Activated effector memory CD4-positive, alpha-beta T cell treated with anti-CD3 and anti-CD28 coated beads, Interleukin-2, amount 50 U/mL, for 16 hours (primary cell): ENCODE results near the gene ATG4C.

Source experiments
- DNase-seq: peaks from one replicate; pipeline ENCODE4 v3.0.0-alpha.2; 2020

The ATG4C gene

DNA sequence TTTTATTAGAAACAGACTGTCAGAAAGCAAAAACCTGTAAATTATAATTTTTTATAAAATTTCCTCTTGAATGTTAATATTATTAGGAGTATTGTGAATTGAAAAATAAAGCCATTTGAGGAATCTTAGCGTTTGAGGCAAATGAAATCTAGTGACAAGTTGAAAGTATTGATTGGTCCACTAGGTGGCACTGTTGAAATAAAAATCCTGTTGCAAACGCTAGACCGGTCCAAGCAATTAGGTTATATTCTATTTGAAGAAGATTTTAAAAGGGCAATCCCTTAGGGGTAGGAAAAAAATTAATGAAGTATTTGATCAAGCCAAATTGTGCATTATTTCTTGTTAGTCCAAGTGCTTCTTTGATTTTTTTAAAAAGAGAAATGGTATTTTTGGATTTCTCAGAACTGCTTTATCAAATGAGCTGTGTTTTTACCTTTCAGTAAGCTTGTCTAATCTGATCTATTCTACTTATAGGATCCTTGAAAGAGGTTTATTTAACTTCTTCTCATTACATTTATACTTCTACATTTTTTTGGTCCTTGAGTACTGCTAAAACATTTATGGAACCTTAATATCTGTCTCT is 57.7 kb downstream of the ATG4C start:
- DNase-seq = no peak

DNA sequence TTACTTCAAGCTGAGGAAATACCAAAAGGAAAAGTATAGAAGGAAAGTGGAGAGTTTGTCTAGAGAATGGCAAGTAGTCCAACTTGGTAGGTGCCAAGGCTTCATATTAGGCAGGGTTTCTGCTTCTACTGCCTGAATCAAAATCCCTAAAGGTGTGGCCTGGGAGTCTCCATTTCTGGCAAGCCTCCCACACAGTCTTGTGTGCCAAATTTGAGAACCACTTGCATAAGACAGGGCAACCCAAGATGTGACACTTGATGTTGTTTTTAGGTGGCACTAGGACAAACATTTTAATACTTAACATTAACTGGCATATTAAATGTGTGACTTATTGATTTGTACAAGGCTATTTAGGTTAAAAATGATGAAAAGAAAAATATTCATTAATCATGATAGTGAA is 60.1 kb downstream of the ATG4C start:
- no peak for DNase-seq

GRCh38 chr1:62849031-62849430 is 65.1 kb downstream of the ATG4C start:
- DNase-seq = no peak

GRCh38 chr1:62852253-62852652 is 68.3 kb downstream of the ATG4C start:
- DNase-seq = no peak

DNA sequence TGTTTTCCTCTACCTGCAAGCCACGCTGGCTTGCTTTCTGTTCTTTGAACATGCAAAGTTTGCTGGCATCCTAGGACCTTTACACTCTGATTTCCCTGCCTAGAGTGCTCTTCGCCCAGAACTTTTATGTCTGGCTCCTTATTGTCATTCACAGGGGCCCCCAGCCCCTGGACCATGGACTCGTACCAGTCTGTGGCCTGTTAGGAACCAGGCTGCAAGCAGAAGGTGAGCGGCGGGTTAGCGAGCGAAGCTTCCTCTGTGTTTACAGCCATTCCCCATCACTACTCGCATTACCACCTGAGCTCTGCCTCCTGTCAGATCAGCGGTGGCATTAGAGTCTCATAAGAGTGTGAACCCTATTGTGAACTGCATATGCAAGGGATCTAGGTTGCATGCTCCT is 73.0 kb downstream of the ATG4C start:
- DNase-seq = no peak

DNA sequence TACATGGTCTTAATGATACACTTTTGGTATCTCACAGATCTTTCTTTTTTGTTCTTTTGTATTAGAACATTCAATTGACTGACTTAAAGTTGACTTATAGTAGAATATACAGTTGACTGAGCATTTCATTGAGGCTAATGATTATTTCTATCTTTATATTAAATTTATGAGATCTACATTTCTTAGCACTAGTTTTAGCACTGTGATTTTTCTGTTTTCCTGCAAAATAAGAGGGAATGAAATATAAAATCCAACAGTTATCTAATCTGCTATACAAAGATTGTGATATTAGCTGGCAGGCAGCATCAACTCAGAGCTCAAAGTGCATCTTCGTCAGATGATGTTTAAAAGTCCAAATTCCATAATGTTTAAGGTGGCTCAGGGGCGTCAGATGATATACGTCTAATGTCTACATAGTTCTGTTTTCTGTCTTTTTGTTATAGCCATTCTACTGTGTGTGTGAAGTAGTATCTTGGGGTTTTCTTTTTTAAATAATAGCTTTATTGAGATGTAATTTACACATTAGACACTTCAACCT is 85.4 kb downstream of the ATG4C start:
- no peak for DNase-seq

DNA sequence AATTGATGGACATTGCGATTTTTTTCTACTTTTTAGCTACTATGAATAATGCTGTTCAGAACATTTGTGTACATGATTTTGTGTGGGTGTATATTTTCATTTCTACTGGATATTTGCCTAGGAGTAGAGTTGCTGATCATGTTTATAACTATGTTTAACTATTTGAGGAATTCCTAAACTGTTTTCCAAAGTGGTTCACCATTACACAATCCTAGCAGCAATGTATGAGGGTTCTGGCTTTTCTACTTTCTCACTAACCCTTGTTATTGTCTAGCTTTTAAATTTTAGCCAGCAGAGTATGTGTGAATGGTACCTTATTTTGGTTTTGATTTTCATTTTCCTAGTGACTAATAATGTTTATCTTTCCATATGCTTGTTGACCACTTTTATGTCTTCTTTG is 86.2 kb downstream of the ATG4C start:
- no peak for DNase-seq

GRCh38 chr1:62875676-62876075 is 91.7 kb downstream of the ATG4C start:
- DNase-seq = no peak

- no peak for DNase-seq
Measured at GRCh38 chr1:62876535-62876934, 92.6 kb downstream of the ATG4C start.

- DNase-seq = no peak
Measured at GRCh38 chr1:62877579-62877978, 93.6 kb downstream of the ATG4C start.

- DNase-seq = no peak
Measured at GRCh38 chr1:62879962-62880361, 96.0 kb downstream of the ATG4C start.

DNA sequence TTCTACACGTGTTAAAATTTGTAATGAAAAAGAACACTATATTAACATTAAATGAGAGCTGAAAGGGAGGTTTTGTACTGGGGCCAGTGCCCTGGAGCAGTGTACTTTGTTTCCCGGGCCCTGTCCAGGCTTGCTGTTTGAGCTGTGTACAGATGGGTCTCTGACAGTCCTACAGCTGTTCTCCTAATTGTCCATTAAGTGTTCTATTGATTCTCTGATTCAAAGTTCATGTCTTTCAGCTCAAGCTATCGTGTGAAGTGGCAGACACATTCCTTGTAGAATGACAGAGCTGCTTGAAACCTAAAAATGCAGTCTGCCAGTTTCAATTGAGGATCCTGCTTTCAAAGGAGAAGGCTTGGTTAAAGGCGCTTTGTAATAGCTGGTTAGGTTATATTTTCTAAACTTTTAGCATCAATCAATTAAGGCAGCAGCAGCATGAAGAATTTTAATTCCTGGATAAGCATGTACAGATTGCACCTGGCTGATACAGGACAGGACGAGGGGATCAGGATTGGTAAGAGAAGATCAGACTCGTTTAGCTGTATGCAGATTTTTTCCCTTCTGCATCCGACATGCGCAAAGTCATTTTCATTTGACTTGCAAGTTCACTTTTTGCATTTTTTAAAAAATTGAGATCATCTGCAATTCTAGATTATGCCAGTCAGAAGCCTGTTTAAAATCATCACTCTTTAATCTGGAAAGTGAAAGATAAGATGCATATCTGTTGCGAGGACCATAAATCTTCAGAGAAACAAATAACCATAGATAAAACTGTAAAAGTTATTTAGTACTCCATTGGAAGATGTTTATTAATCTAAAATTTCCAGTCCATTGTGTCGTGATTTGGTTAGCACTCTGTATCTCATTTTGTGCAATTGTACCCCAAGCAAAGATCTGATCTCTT is 98.5 kb downstream of the ATG4C start:
- DNase-seq = no peak

DNA sequence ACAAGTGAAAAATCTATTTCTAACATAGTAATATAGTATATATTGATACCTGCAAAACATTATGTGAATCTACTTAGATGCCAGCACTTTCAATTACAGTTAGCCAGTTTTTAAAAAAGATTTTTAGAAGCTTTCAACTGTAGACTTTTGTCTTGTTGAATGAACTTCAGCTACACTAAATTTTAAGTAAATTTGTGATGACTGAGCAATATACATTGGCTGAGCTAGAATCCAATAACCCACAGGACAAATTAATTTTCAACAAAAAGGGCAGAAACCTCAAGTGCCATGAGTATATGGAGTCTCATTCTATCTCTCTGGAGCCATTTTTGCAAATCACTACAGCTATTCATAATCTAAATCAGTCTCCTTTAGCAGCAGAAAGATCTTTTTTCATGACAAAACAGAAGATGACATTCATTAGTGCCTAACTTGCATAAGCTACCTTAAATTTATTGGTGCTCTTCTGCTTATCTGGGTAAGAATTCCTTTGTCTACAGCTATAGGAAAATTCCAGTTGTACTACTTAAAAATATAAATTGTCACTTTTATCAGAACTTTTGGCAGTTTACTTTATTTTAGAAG is 100.3 kb downstream of the ATG4C start:
- no peak for DNase-seq

DNA sequence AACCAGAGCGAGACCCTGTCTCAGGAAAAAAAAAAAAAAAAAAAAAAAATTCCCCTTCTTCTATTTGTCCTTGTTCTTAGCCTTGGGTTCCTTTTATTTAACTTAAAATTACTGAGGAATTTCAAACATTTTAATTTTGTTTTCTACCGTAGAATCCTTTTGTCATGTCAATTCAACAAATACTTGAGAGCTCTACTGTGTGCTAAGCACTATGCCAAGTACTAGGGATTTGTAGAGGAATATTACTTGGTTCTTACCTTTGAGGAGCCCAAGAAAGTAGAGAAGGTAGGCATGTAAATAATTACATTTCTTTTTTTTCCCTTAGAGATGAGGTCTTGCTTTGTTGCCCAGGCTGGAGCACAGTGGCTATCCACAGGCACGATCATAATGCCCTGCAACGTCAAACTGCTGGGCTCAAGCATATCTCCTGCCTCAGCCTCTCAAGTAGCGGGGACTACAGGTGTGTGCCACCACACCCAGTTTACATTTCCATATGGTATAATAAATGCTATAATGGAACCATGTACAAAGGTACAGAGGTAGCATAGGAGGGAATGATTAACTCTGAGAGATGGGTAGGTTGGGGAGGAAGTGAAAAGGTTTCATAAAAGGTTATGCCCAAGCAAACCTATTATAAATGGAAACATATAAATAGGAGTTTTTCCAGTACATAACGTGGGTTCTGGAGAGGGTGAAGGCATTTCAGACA is 104.0 kb downstream of the ATG4C start:
- DNase-seq = no peak

DNA sequence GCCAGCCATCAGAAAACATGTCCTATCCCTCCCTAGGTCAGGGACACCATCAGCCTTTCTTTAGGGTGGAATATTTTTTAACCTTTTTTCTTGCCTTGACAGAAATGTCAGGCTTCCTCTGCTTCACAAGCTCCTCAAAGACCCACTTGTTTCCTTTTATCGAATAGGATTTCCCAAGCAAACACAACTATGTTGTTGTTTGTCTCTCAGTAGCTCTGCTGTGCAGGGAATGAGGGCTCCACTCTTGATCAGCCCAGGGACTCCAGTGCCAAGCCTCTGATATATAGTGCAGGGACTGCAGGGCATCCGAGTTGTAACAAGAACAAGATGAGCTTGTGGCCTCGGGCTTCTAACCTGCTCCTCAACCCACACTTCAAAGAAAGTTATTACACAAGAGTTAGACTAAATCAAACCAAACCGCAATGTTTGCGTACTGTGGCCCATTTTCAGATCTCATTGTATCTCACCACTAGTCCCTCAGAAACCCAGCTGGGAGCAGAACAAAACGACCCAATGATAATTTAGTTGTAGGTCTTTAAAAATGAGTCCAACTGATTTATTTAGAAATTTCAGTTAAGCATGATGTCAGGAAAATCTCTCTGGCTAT is 108.1 kb downstream of the ATG4C start:
- no peak for DNase-seq

DNA sequence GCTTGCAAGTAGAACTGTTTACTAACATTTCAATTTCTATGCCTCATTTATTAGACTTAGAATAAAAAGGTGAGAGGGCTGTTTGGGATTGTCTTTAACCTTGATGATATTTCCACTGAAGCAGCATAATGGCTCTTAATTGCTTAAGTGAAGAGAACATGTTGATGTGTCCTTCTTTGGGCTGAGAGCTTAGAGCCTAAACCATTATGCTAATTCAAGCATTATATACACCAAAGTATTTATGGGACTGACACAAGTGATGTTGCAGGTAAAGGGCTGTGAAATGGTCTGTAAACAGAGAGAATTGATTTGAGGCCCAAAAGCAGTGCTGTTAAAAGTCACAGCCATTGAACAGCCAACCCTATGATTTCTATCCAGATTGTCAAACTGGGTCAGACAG is 113.9 kb downstream of the ATG4C start:
- DNase-seq = no peak

GRCh38 chr1:62900566-62900965 is 116.6 kb downstream of the ATG4C start:
- no peak for DNase-seq

- DNase-seq = no peak
Measured at GRCh38 chr1:62901650-62902049, 117.7 kb downstream of the ATG4C start.

DNA sequence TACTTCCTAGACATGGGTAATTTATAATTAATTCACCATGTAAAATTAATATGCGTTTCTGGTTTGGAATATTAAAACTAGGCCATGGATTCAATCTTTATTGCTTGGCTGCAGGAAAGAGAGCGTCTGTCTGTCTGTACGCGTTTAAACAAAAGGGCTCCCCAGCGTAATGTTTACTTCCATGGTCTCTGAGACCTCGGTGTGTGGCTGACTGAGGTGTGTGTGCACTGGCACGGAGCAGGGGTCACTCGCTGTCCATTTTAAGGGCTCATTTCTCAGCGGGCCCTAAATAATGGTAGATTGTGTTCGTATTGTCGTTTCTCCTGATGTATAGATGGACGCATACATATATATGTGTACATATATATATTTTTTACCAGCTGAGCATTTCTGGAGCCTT is 119.6 kb downstream of the ATG4C start:
- no peak for DNase-seq

GRCh38 chr1:62903982-62904855 is 120.3 kb downstream of the ATG4C start:
- no peak for DNase-seq

DNA sequence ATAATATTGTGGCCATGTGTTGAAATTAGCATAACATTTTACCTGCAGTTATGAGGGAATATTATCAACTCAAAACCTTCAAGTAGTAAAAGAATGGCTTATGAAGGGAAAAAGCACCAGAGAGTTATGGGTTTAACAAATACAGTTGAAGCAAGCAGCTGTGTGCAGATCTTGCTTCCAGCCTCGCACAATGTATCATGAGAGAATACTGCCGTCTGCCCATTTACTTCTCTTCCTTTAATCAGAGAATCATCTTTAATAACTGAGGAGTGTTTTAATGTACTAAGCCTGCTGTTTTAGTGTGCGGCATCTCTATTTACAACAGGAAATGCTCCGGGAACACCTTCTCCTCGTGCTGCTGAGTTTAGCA is 120.9 kb downstream of the ATG4C start:
- DNase-seq = no peak

DNA sequence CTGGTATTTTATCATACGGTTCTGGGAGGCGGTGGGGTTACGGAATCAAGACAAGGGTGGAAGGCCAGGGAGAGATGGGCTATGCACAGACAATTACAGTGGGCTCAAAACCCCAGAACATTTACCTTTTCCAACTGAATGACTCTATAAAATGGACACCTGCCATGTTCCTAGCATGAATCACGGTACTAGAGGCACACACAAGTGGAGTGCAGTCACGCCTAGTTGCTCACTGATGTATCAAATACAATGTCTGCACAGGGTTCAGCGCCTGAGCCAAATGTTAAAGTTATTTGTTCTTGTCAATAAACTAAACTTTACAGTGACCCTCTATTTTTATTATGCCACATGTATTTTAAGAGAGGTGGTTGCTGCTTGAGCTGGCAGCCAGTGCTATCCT is 121.4 kb downstream of the ATG4C start:
- DNase-seq = no peak
